Hematopoietic multipotent progenitor cell (in vitro differentiated cells): ENCODE measurements around the gene RDH16. TPM values are rescaled to one million over a fixed set of nuclear protein-coding genes. Genes with fewer than 3 reads are reported as not detected.
"Not testable (repeated sequence)": the region's sequence is repeated elsewhere in the genome, so short reads cannot be mapped to it uniquely, and the experiment has no call there.

Experiments
- DNase-seq, 3 donors: peaks; one replicate each; pipeline ENCODE4 v3.0.0-alpha.2; 2011 to 2015; ENCODE audit warnings: low read depth in 2 of 3, low spot score in 2 of 3
- total RNA-seq: library from RNA; depleted of rRNA; stranded (reverse); fragments of >200 nt; gene quantifications from one replicate; pipeline ENCODE4 v1.2.3, GENCODE V29; 2012

Gene RDH16
- total RNA-seq, 1 donor: under 0.01 TPM

DNA sequence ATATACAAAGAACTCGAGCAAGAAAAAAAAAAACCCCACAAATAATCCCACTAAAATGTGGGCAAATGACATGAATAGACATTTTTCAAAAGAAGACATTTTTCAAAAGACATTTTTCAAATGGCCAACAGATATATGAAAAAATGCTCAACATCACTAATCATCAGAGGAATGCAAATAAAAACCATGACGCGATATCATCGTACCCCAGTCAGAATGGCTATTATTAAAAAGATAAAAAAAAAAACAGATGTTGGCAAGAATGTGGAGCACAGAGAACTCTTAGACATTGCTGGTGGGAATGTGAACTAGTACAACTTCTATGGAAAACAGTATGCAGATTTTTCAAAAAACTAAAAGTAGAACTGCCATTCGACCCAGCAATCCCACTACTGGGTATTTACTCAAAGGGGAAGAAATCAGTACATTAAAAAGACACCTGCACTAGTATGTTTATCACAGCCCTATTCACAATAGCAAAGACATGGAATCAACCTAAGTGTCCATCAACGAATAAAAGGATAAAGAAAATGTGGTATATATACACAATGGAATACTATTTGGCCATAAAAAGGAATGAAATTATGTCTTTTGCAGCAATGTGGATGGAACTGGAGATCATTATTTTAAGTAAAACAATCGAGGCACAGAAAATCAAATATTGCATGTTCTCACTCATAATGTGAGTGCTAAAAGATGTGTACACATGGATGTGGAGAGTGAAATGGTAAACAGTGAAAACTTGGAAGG is 32.6 kb upstream of the RDH16 start:
- DNase-seq: no peak

- peak in 2 of 3 donors; percentile 56 to 83 for DNase-seq
These were observed 30.9 kb upstream of the RDH16 start for GRCh38 chr12:56988207-56988739.

- peak; percentile 54 to 74 (median 56) for DNase-seq
These were observed 30.2 kb upstream of the RDH16 start for GRCh38 chr12:56987551-56988053.

DNA sequence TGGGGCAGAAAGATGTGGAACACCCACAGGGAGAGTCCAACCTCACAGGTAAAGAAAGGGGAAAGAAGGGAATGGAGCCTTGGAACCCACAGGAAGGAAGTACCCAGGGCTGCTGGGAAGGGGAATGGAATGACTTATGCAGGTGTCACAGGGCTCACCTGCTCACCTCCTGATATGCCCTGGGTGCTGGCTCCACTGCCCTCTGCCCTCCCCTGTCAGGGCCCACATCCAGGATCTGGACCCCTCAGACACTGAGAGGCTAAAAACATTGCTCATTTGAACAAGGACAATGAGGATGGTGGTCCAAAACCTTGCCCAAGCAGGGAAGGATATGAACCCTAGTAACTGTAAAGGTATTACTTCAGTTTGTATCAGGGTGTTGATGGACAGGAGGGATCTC is 29.6 kb upstream of the RDH16 start:
- no peak for DNase-seq

DNA sequence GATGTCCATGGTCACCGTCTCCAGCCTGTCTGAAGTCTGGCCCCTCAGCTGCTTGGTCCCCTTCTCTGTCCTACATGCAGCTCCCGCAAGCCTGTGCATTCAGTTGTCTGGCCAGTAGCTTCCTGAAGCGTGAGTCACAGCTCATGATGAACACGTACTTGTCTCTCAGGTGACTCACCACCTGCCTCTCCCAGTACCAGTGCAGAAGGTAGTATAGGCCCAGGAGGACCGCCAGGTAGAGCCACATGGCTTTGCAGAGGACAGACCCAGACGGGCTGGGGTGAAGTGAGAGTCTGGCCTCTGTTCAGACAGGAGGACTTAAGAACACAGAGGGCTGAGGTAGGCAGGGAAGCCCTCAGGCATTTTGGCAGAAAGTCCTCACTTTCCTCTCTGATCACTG is 28.3 kb upstream of the RDH16 start:
- DNase-seq: not testable (repeated sequence)

DNA sequence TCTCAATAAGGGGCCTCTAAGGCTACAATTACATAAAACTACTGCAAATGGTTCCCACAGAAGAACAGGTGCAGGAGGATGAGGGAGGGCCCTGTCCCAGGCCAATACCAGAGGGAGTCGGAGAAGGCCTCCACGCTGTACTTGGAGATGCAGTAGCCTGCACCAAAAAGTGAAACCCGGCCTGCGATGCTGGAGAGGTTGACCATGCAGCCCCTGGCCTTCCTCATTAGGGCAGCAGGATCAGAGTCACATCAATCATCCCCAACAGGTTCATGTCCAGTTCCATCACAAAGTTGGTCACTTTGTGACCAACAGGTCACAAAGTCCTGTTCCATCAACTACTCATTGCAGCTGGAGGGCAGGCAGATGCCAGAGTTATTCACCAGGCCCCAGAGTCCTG is 26.0 kb upstream of the RDH16 start:
- no peak for DNase-seq

- DNase-seq: not testable (repeated sequence)
These were observed 25.3 kb upstream of the RDH16 start for GRCh38 chr12:56982578-56983236.

- DNase-seq: no peak
These were observed 23.6 kb upstream of the RDH16 start for GRCh38 chr12:56980941-56981530.

DNA sequence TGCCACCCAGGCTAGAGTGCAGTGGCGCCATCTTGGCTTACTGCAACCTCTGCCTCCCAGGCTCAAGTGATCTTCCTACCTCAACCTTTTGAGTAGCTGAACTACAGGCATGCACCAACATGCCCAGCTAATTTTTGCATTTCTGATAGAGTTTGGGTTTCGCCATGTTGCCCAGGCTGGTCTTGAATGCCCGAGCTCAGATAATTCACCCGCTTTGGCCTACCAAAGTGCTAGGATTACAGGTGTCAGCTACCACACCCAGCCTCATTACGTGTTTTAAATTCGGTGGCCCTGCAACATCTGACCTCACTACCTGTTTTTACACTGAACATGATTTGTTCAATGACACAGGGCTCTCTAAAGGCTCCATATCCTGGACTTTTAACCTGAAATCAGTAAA is 22.9 kb upstream of the RDH16 start:
- DNase-seq: no peak

DNA sequence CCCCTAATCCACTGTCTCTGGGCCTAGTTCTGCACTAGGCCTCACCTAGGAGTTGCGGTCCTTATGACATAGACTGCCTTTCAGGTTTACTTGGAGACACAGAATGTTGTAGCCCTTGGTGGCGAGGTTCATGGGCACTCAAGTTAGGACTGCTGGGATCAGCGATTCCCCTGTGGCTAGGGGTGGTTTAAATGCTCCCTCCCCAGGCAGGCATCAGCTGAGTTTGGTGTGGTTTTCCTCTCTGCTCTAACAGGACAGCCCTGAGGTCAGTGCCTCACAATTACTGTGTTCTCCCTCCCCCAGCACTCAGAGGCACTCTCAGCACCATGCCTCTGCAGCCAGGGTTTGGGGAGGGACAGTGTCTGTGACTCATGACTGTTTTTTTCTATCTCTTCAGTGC is 22.2 kb upstream of the RDH16 start:
- DNase-seq: no peak

- no peak for DNase-seq
These were observed 21.2 kb upstream of the RDH16 start for GRCh38 chr12:56978397-56979138.

- DNase-seq: not testable (repeated sequence)
These were observed 20.0 kb upstream of the RDH16 start for GRCh38 chr12:56977361-56977760.

DNA sequence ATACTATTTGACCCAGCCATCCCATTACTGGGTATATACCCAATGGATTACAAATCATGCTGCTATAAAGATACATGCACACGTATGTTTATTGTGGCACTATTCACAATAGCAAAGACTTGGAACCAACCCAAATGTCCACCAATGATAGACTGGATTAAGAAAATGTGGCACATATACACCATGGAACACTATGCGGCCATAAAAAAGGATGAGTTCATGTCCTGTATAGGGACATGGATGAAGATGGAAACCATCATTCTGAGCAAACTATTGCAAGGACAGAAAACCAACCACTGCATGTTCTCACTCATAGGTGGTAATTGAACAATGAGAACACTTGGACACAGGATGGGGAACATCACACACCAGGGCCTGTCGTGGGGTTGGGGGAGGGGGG is 16.8 kb upstream of the RDH16 start:
- DNase-seq: not testable (repeated sequence)

GRCh38 chr12:56968910-56969309 is 11.5 kb upstream of the RDH16 start:
- not testable (repeated sequence) for DNase-seq

DNA sequence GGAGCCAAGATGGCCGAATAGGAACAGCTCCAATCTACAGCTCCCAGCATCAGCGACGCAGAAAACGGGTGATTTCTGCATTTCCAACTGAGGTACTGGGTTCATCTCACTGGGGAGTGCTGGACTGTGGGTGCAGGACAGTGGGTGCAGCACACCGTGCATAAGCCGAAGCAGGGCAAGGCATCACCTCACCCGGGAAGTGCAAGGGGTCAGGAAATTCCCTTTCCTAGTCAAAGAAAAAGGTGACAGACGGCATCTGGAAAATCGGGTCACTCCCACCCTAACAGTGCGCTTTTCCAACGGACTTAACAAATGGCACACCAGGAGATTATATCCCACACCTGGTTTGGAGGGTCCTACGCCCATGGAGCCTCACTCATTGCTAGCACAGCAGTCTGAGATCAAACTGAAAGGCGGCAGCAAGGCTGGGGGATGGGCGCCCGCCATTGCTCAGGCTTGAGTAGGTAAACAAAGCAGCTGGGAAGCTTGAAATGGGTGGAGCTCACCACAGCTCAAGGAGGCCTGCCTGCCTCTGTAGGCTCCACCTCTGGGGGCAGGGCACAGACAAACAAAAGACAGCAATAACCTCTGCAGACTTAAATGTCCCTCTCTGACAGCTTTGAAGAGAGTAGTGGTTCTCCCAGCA is 8.7 kb upstream of the RDH16 start:
- not testable (repeated sequence) for DNase-seq

- DNase-seq: not testable (repeated sequence)
These were observed 7.7 kb upstream of the RDH16 start for GRCh38 chr12:56965124-56965523.

DNA sequence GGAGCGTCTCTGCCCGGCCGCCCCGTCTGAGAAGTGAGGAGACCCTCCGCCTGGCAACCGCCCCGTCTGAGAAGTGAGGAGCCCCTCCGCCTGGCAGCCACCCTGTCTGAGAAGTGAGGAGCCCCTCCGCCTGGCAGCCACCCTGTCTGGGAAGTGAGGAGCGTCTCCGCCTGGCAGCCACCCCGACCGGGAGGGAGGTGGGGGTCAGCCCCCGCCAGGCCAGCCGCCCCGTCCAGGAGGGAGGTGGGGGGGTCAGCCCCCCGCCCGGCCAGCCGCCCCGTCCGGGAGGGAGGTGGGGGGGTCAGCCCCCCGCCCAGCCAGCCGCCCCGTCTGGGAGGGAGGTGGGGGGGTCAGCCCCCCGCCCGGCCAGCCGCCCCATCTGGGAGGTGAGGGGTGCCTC is 6.1 kb upstream of the RDH16 start:
- not testable (repeated sequence) for DNase-seq

GRCh38 chr12:56962247-56962646 is 4.8 kb upstream of the RDH16 start:
- DNase-seq: not testable (repeated sequence)

- DNase-seq: no peak
These were observed 1.0 kb upstream of the RDH16 start for GRCh38 chr12:56958422-56958821.

DNA sequence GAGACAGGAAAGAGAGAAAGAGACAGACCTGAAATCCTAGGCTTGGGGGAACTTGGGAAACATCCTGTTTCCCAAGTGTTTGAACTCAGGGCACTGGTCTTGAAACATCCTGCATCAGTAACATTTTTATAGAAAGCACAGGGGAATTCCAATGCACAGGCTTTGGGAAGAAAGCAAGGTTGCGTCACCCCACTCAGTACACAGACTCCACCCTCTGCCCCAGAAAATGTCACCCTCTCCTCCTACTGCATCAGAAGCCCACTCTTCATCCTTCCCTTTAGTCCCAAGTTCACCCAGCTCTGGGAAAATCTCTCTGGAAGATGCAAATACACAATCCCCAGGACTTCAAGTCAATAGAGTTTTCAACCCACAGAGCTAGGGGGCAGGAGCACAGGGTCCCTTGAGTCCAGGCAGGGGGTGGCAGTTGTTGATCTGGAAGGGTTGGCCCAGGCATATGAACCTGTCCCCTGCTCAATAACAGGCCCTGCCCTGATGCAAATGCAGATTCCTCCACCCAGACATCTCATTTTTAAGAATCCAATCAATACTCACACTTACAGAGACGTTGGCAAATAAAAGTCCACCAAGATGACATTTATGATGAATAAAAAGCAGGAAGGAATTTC is 1.7 kb downstream of the RDH16 start:
- no peak for DNase-seq
